GM12865 (cell line): ENCODE data around the gene SLC1A5.

Experiments used
- DNase-seq: peaks from one replicate; pipeline ENCODE4 v3.0.0; 2010; ENCODE audit warnings: low read depth
- H3K4me3 ChIP-seq: 2 replicates; pipeline ENCODE4 v1.5.1; 2011; ENCODE audit warnings: mild to moderate bottlenecking, low read depth, low read length, control low read depth
- TF ChIP-seq, protein P1 (sequence below): IDR thresholded peaks from 2 replicates; pipeline ENCODE4 v1.5.1; 2011; ENCODE audit warnings: low read length, control low read depth, low read depth, inconsistent platforms; ENCODE audit not compliant: insufficient read depth; ENCODE audit errors: missing control alignments

Gene SLC1A5

GRCh38 chr19:46737761-46738171, 50.6 kb downstream of the SLC1A5 start:
- TF ChIP-seq, protein P1, sequence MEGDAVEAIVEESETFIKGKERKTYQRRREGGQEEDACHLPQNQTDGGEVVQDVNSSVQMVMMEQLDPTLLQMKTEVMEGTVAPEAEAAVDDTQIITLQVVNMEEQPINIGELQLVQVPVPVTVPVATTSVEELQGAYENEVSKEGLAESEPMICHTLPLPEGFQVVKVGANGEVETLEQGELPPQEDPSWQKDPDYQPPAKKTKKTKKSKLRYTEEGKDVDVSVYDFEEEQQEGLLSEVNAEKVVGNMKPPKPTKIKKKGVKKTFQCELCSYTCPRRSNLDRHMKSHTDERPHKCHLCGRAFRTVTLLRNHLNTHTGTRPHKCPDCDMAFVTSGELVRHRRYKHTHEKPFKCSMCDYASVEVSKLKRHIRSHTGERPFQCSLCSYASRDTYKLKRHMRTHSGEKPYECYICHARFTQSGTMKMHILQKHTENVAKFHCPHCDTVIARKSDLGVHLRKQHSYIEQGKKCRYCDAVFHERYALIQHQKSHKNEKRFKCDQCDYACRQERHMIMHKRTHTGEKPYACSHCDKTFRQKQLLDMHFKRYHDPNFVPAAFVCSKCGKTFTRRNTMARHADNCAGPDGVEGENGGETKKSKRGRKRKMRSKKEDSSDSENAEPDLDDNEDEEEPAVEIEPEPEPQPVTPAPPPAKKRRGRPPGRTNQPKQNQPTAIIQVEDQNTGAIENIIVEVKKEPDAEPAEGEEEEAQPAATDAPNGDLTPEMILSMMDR: no peak
- DNase-seq: no peak
- H3K4me3 ChIP-seq: no peak overlapping the region

GRCh38 chr19:46737298-46737654, 51.1 kb downstream of the SLC1A5 start:
- TF ChIP-seq, protein P1: no peak
- H3K4me3 ChIP-seq: no peak overlapping the region
- DNase-seq: no peak

DNA sequence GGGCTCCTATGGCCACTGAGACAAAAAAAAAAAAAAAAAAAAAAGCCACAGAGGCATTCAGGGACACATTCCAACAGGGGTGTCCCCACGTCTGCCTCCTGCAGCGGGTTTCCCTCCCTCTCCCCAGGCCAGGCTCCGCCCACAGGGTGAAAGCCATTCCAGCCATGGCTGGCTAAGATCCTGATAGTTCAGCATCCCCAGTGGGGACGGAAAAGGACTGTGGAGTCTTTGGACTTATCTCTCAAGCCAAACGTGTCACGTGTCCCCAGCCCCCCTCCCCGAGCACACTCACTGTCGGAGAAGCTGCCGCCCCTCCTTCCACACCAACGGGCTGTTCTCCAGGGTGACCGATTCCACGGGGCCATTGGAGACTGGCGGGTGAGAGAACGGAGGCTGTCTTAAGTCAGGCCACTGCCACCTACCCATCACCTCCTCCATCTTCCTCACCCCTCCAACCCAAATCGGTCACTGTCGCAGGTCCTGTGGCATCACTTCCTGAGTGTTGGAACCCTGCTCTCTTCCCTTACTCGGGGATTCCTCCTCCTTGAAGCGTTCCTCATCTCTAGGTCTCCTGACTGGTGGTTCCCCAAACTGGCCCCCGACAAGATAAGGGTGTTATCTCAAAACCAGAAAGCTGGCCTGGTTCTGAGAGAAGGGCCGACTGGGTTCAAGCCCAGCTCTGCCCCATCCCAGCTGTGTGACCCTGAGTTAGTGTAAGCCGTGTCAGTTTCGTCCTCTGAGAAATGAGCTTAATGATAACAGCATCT, 51.7 kb downstream of the SLC1A5 start:
- TF ChIP-seq, protein P1: no peak
- DNase-seq: no peak
- H3K4me3 ChIP-seq: no peak overlapping the region

DNA sequence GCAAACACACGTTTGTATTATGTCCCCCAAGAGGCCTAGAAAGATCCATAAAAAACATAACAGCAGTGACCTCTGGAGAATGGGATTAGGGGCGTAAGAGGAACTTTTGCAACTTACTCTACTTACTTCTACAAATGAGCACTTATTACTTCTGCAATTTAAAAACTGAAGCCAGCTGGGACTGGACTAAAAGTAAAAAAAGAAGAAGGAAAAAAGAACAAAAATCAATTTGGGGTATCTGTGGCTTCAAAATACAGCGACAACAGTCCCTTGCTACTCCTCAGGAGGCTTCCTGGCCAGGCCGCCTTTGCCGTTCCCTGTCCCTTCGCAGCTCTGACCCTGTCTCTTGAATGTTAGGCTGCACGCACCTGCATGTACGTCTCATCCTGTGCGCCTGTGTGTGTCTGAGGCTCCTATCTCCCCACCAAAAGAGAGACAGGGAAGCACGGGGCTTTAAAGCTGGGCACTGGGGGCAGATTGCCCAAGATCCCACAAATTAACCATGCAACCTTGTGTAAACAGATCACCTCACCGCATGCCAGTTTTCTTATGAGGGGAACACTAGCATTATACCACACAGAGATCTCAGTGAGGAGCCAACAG, 54.6 kb downstream of the SLC1A5 start:
- DNase-seq: no peak
- TF ChIP-seq, protein P1: no peak
- H3K4me3 ChIP-seq: no peak overlapping the region

GRCh38 chr19:46732966-46733689, 55.3 kb downstream of the SLC1A5 start:
- no peak overlapping the region for H3K4me3 ChIP-seq
- DNase-seq: no peak
- TF ChIP-seq, protein P1: no peak

DNA sequence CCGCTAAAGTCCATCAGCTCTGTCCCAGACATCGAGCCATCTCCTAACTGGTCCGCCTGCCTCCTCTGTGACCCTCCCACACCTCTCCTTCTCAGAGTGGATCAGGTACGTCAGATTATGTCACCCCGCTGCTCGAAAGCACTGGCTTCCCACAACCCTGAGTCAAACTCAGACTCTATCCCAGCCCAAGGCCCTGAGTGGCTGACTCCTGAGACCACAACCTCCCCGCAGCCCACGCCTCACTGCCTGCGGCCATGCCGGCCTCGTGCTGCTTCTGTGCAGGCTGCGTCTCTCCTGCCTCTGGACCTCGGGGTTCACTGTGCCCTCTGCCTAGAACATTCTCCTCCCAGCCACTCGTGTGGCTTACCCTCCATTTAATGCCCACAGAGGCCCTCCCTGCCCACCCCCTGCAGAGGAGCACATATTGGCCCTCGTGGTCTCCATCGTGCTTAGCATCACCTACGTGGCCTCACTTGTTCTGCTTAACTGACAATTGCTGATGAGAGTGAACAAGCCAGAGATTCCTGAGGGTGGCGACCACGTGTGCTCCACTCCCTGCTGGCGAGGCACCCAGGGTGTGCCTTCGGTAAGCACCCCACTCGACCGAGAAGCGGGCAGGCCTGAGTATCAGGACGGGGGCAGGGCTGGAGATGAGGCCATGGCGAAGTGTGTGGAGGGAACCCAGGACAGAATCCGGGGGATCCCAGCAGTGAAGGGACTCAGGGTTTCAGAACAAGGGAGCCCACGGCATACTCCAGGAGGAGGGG, 56.0 kb downstream of the SLC1A5 start:
- TF ChIP-seq, protein P1: no peak
- H3K4me3 ChIP-seq: no peak overlapping the region
- no peak for DNase-seq
